HG03354 (cell line): ENCODE data around the gene SH3PXD2A.

Experiments
- ATAC-seq: cut with Tn5 transposase; IDR thresholded peaks from one replicate; pipeline ENCODE4 v1.9.1; 2021; ENCODE audit warnings: mild to moderate bottlenecking; ENCODE audit not compliant: unreplicated experiment, poor library complexity, severe bottlenecking

SH3PXD2A gene

GRCh38 chr10:103720328-103720963, 134.9 kb downstream of the SH3PXD2A start:
- ATAC-seq: no peak

DNA sequence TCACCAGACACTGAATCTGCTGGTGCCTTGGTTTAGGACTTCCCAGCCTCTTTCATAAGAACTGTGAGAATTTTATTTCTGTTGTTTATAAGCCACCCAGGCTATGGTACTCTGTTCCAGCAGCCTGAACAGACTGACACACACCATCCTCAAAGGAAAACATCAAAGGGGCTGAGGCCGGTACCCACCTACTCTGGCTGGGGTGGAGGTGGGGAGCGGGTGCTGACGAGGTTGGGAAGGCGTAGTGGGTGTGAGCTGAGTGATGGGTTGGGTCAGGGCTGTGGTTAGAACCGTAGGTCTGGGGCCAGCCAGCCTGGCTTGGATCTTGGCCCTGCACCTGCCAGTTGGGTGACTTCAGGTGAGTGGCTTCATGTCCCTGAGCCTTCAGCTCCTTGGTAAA, 136.3 kb downstream of the SH3PXD2A start:
- no peak for ATAC-seq

- no peak for ATAC-seq
These were observed 137.1 kb downstream of the SH3PXD2A start for GRCh38 chr10:103718247-103718620.

- no peak for ATAC-seq
These were observed 137.8 kb downstream of the SH3PXD2A start for GRCh38 chr10:103717341-103718246.

DNA sequence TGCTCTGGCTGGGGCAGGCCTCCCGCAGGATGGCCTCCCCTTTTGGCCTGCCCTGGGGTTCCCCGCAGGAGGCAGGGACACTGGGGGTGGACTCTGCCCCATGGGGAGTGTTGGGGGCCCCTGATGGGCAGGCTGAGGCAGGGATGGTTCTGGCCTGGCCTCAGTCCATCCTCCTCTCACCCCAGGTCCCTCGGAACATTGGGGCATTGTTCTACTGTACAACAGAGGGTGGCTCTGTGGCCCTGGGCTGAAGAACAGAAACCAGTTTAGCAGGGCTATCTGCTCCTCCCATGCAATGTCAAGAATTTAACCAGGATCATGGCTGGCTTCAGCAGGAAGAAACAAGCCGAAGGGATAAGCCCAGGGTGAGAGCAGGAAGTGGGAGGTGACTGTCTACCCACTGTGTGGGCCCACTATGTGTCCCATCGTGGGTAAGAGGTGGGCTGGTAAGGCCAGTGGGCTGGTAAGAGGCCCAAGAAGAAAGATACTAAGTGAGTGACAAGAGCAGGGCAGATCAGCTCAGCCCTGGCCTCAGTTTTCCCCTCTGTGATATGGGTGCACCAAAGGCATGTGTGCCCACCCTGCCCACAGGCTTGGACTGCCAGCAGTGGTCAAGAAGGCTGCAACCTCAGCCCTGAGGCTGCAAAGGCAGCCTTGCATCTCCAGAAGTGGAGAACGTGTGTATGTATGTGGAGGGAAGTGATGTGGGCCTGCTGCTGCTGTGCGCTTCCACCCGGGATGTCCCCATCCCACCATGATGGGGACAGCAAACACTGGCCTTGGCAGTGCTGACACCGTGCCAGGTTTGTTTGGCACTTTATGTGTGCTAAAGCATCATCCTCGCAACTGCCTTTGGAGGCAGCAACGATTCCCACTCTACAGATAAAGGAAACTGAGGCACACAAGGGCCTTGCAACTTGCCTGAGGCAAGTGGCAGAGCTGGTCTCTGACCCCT, 138.9 kb downstream of the SH3PXD2A start:
- no peak for ATAC-seq

DNA sequence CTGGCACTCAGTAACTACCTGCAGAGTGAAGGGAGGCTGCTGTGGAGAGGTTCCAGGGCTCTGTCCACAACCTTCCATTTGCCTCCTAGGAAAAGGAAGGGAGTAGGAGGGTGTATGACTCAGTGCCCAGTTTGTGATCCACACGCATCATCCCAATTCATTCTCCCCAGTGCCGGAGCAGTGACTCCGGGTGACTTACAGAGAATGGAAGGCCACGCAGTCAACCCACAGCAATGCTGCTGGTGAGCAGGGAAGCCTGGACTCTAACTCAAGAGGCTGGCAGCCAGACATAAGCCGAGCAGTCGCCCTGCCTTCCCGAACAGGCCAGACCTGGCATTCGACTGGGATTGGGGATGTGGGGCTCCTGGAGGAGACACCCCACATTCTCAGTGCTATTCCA, 139.9 kb downstream of the SH3PXD2A start:
- ATAC-seq: no peak

DNA sequence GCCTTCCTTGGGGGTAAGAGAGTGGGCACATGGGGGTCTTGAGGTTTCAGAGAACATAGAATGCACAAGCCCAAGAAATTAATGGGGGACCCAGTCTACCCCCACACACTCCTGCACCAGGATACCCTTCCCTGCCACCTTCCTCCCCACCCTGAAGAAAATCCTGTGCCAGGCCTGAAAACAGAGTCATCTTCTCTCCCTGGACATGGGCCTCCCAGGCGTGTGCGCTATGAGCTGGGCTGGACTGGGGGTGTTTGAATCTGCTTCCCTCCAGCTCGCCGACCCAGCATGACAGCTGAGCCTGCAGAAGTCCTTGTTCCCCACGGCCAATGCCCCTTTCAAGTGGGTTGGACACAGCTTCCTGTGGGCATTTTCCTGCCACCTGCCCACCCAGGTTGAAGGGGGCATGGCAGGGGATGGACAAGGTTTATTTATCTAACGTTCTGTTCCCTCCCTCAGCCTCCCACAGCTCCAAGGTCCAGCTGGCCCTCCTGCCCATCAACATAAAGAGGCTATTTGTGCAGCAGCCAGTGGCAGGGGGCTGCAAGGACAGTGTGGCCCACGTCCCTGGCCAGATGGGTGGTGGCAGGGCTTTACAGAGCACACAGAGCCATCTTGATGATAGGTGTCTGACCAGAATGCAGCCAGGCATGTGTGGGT, 141.0 kb downstream of the SH3PXD2A start:
- no peak for ATAC-seq

- no peak for ATAC-seq
These were observed 141.7 kb downstream of the SH3PXD2A start for GRCh38 chr10:103713676-103714075.

DNA sequence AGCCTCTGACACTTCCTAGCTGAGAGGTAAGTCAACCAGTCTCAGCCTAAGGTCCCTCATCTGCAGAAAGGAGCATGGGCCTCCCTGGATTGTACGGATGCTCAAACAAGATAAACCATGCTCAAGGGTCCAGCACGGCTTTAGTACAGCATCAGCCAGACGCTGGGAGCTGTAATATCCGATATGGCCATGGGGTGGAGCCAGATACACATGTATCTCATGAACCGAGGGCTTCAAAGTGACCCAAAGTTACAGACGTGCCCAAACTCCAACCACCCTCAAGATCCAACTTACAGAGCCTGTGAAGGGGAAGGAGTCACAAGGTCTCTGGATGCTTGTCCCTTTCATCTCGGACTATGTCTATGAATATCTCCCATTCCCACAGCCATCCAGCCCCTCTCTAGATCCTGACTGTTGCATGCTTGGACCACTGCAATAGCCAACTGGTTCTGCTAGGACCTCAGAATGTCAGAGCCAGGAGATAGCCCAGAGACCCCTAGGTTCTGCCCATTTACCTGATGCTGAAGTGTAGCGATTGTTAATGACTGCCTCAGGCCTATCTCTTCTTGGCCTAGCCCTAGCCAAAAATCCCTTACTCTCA, 142.4 kb downstream of the SH3PXD2A start:
- no peak for ATAC-seq

GRCh38 chr10:103712146-103712545, 143.2 kb downstream of the SH3PXD2A start:
- ATAC-seq: no peak

DNA sequence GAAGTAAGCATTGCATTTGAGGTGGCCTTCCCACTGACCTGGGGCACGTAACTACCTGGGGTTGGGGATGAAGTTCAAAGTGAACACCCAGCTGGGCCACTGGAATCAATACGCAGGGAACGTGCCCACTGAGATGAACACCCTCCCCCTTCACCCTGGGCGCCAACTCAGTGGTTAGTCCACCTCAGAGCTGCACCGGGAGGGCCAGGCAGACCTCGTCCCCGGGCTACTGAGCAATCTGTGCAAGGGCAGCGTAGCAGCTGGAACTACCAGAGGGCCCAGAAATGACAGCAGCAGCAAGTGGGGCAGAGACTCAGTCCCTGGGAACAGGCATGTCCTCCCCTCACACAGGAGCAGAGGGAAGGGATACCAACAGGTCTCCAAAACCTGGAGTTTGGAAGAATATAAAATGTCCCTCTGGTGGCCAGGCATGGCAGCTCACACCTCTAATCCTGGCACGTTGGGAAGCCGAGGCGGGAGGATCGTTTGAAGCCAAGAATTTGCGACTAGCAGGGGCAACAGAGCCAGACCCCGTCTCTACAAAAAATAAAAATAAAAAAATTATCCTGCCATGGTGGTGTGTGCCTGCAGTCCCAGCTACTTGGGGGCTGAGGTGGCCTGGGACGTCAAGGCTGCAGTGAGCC, 143.9 kb downstream of the SH3PXD2A start:
- no peak for ATAC-seq

DNA sequence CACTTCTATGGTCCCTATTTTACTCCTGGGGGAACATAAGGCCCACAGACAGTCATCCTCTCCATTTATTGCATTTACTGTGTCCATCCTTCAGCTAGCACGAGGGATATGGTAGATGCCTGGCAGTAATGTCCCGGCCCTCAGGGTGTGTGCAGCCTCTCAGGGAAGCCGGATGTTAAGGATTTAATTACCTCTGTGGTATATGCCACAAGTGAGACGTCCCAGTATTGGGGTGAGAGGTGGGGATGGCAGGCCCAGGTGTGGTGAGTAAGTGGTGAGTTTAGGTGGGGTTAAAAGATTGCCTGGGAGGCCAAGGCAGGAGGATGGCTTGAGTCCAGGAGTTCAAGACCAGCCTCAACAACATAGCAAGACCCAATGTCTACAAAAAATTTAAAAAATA, 144.9 kb downstream of the SH3PXD2A start:
- no peak for ATAC-seq

- no peak for ATAC-seq
These were observed 145.9 kb downstream of the SH3PXD2A start for GRCh38 chr10:103709341-103709920.

- no peak for ATAC-seq
These were observed 146.6 kb downstream of the SH3PXD2A start for GRCh38 chr10:103708627-103709288.

GRCh38 chr10:103707956-103708626, 147.3 kb downstream of the SH3PXD2A start:
- ATAC-seq: no peak

DNA sequence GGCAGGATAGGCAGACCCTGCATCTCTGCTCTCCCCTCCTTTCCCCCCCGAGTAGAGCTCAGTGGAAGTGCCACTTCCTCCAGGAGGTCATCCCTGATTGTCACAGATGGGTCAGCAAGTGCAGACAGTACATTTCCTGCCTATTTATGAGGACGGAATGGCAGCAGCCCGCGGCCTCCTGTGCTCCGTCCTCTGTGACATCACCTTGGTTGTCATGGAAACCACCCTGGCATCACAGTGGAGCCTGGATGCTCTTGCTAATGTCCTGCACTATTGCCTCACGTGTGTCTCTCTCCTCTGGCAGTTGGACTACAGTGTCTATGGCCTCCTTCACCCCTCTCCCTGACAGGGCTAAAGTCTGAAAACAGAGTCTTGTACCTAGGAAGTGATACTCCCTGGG, 148.6 kb downstream of the SH3PXD2A start:
- no peak for ATAC-seq

- no peak for ATAC-seq
These were observed 149.3 kb downstream of the SH3PXD2A start for GRCh38 chr10:103706047-103706446.
